Upper lobe of left lung (tissue), 4 donors: Measurements from ENCODE around the gene SEMA4D.

Experiments used
- CTCF ChIP-seq, 6 experiments: fragments of 450-650 bp in 4 of 6; fragments of 200-600 bp in 2 of 6; sonication (generic) in 2 of 6; IDR thresholded peaks; one replicate each; pipeline ENCODE4 v1.5.1; 2016 to 2019; ENCODE audit warnings: antibody characterized with exemption in 6 of 6
- EP300 ChIP-seq, 4 donors: sonication (generic); formaldehyde crosslinking; IDR thresholded peaks; one replicate each; pipeline ENCODE4 v1.5.1; 2017; ENCODE audit warnings: antibody characterized with exemption in 4 of 4, control low read depth in 2 of 4
- POLR2A ChIP-seq, 4 donors: fragments of 450-650 bp; IDR thresholded peaks; one replicate each; pipeline ENCODE4 v1.5.1; 2016 to 2017; ENCODE audit warnings: antibody characterized with exemption in 4 of 4, mild to moderate bottlenecking in 2 of 4
- POLR2AphosphoS5 ChIP-seq, 2 donors: sonication (generic); formaldehyde crosslinking; IDR thresholded peaks; one replicate each; pipeline ENCODE4 v1.5.1; 2017; ENCODE audit warnings: antibody characterized with exemption in 2 of 2

- TF ChIP-seq CTCF (IDR thresholded peaks at IDR 0.05) = no peak
- no peak for TF ChIP-seq POLR2A (IDR thresholded peaks at IDR 0.05)
- no peak for TF ChIP-seq POLR2AphosphoS5 (IDR thresholded peaks at IDR 0.05)
- no peak for TF ChIP-seq EP300 (IDR thresholded peaks at IDR 0.05)
These were observed 117.2 kb downstream of the SEMA4D start for GRCh38 chr9:89380437-89381307.
